Nephron progenitor cell (in vitro differentiated cells): Measurements from ENCODE around the gene STN1.

ENCODE experiments used
- DNase-seq: peaks from one replicate; pipeline ENCODE4 v3.0.0; 2021
- H3K27ac Mint-ChIP-seq: 2 replicates; pipeline ENCODE4 v1.8.0; 2021; ENCODE audit warnings: mild to moderate bottlenecking, moderate library complexity, mixed read lengths
- H3K27me3 Mint-ChIP-seq: 2 replicates; pipeline ENCODE4 v1.8.0; 2021; ENCODE audit warnings: mild to moderate bottlenecking, low read depth, mixed read lengths; ENCODE audit not compliant: poor library complexity
- H3K36me3 Mint-ChIP-seq: 2 replicates; pipeline ENCODE4 v1.8.0; 2021; ENCODE audit warnings: low read depth, mixed read lengths
- H3K4me1 Mint-ChIP-seq: 2 replicates; pipeline ENCODE4 v1.8.0; 2021; ENCODE audit warnings: mixed read lengths
- H3K4me3 Mint-ChIP-seq: 2 replicates; pipeline ENCODE4 v1.8.0; 2021; ENCODE audit warnings: mild to moderate bottlenecking, moderate library complexity, mixed read lengths
- H3K9me3 Mint-ChIP-seq: 2 replicates; pipeline ENCODE4 v1.8.0; 2021; ENCODE audit warnings: mild to moderate bottlenecking, moderate library complexity, mixed read lengths
- CTCF ChIP-seq: fragments of 200-600 bp; sonication (generic); IDR thresholded peaks from 2 replicates; pipeline ENCODE4 v1.5.0; 2021; ENCODE audit warnings: antibody characterized with exemption

The STN1 gene

GRCh38 chr10:103843045-103843444 lies 74.9 kb downstream of the STN1 start:
- no peaks in the 10 kb centered on the region for H3K9me3 Mint-ChIP-seq
- no peaks in the 10 kb centered on the region for H3K27me3 Mint-ChIP-seq
- no peak for TF ChIP-seq CTCF
- H3K27ac Mint-ChIP-seq, result no peak overlapping the region
- peaks cover 89% of the 10 kb centered on the region for H3K4me1 Mint-ChIP-seq
- peaks cover 6% of the 10 kb centered on the region for H3K36me3 Mint-ChIP-seq
- no peak for DNase-seq
- H3K4me3 Mint-ChIP-seq, result no peak overlapping the region

GRCh38 chr10:103842605-103843004 lies 75.4 kb downstream of the STN1 start:
- no peaks in the 10 kb centered on the region for H3K27me3 Mint-ChIP-seq
- no peak for DNase-seq
- peaks cover 86% of the 10 kb centered on the region for H3K4me1 Mint-ChIP-seq
- H3K4me3 Mint-ChIP-seq, result no peak overlapping the region
- no peak for TF ChIP-seq CTCF
- peaks cover 6% of the 10 kb centered on the region for H3K36me3 Mint-ChIP-seq
- H3K9me3 Mint-ChIP-seq, result no peaks in the 10 kb centered on the region
- no peak overlapping the region for H3K27ac Mint-ChIP-seq

GRCh38 chr10:103841519-103841918 lies 76.5 kb downstream of the STN1 start:
- TF ChIP-seq CTCF, result no peak
- H3K27me3 Mint-ChIP-seq, result no peaks in the 10 kb centered on the region
- H3K4me3 Mint-ChIP-seq, result peak overlapping the region; percentile 16
- H3K9me3 Mint-ChIP-seq, result no peaks in the 10 kb centered on the region
- peaks cover 87% of the 10 kb centered on the region for H3K4me1 Mint-ChIP-seq
- no peak overlapping the region for H3K27ac Mint-ChIP-seq
- no peak for DNase-seq
- peaks cover 6% of the 10 kb centered on the region for H3K36me3 Mint-ChIP-seq

- no peak for TF ChIP-seq CTCF
Observed at GRCh38 chr10:103840740-103841070, 77.3 kb downstream of the STN1 start.

GRCh38 chr10:103839872-103840739 lies 77.9 kb downstream of the STN1 start:
- peaks cover 87% of the 10 kb centered on the region for H3K4me1 Mint-ChIP-seq
- peak overlapping the region; percentile 56 for H3K4me3 Mint-ChIP-seq
- no peaks in the 10 kb centered on the region for H3K9me3 Mint-ChIP-seq
- TF ChIP-seq CTCF, result no peak
- DNase-seq, result peak; percentile 36
- peaks cover 6% of the 10 kb centered on the region for H3K36me3 Mint-ChIP-seq
- no peak overlapping the region for H3K27ac Mint-ChIP-seq
- no peaks in the 10 kb centered on the region for H3K27me3 Mint-ChIP-seq

More at GRCh38 chr10:103840740-103841070, 77.3 kb downstream of the STN1 start:
- H3K4me1 Mint-ChIP-seq, result peaks cover 87% of the 10 kb centered on the region
- H3K9me3 Mint-ChIP-seq, result no peaks in the 10 kb centered on the region
- H3K27me3 Mint-ChIP-seq, result no peaks in the 10 kb centered on the region
- peak overlapping the region; percentile 56 for H3K4me3 Mint-ChIP-seq
- DNase-seq, result no peak
- no peak overlapping the region for H3K27ac Mint-ChIP-seq
- H3K36me3 Mint-ChIP-seq, result peaks cover 6% of the 10 kb centered on the region

GRCh38 chr10:103839519-103839871 lies 78.5 kb downstream of the STN1 start:
- H3K4me3 Mint-ChIP-seq, result no peak overlapping the region
- H3K27me3 Mint-ChIP-seq, result no peaks in the 10 kb centered on the region
- peaks cover 89% of the 10 kb centered on the region for H3K4me1 Mint-ChIP-seq
- no peaks in the 10 kb centered on the region for H3K9me3 Mint-ChIP-seq
- no peak for DNase-seq
- no peak for TF ChIP-seq CTCF
- no peak overlapping the region for H3K27ac Mint-ChIP-seq
- H3K36me3 Mint-ChIP-seq, result peaks cover 6% of the 10 kb centered on the region
